HCT116 (cell line): ENCODE measurements around the gene ZNF85. TPM values are rescaled to one million over a fixed set of nuclear protein-coding genes. Genes with fewer than 3 reads are reported as not detected.

Experiments used
- ATAC-seq: fragments of 200-7000 bp; cut with Tn5 transposase; 2 replicates; pipeline ENCODE4 v1.9.1; 2020; ENCODE audit warnings: mild to moderate bottlenecking, moderate library complexity
- BruUV-seq: library from RNA; stranded (reverse); fragments of 400-500 nt; replicated peaks from 2 replicates; lab custom pipeline; 2021; lab: Mats Ljungman, UMichigan
- CTCF ChIA-PET: fragments of 300-600 bp; sonication (Branson Sonifier 250); formaldehyde crosslinking; loops from one replicate; lab custom pipeline; 2021; ENCODE audit warnings: antibody characterized with exemption; lab: Charles Lee
- POLR2A ChIA-PET: fragments of 300-600, 350-600 bp; sonication (Branson Sonifier 250); formaldehyde crosslinking; loops from one replicate; lab custom pipeline; 2021; ENCODE audit warnings: antibody characterized with exemption; lab: Charles Lee
- RAD21 ChIA-PET, 2 experiments: fragments of 300-600 bp; sonication (Branson Sonifier 250); formaldehyde crosslinking; loops; one replicate each; lab custom pipeline; 2023; ENCODE audit warnings: low total read pairs in 2 of 2; ENCODE audit not compliant: uncharacterized antibody in 2 of 2, unreplicated experiment in 2 of 2, low non-redundant PET in 1 of 2; lab: Charles Lee
- DNase-seq: peaks from one replicate; pipeline ENCODE4 v3.0.0-alpha.2; 2010; ENCODE audit warnings: low read depth, low spot score
- H2AFZ ChIP-seq: fragments of 200-600 bp; shearing (Covaris generic), sonication (generic); 2 replicates; pipeline ENCODE4 v1.6.1; 2017; ENCODE audit warnings: low read depth, mixed run types, mixed read lengths, antibody characterized with exemption, low read length; ENCODE audit not compliant: poor library complexity, severe bottlenecking
- H3K27ac ChIP-seq: 2 replicates; pipeline ENCODE4 v1.5.1; 2012; ENCODE audit warnings: low read depth, low read length
- H3K27me3 ChIP-seq: fragments of 200-600 bp; sonication (generic); 2 replicates; pipeline ENCODE4 v1.6.1; 2016; ENCODE audit warnings: mixed run types, low read length, mixed read lengths; ENCODE audit not compliant: insufficient read depth
- H3K36me3 ChIP-seq, 2 experiments: fragments of 200-500 bp in 1 of 2; fragments of 200-600 bp in 1 of 2; sonication (Bioruptor generic) in 1 of 2; sonication (generic) in 1 of 2; 2 replicates each; pipeline versions ENCODE4 v1.5.1 to v1.6.1; 2014 to 2016; ENCODE audit warnings: low read length in 2 of 2, inconsistent platforms in 1 of 2, mixed read lengths in 1 of 2, mixed run types in 1 of 2; ENCODE audit not compliant: insufficient read depth in 2 of 2, control insufficient read depth in 1 of 2
- H3K4me1 ChIP-seq, 2 experiments: fragments of 200-600 bp in 1 of 2; sonication (generic) in 1 of 2; 2 replicates each; pipeline versions ENCODE4 v1.5.1 to v1.6.1; 2012 to 2017; ENCODE audit warnings: low read length in 2 of 2, inconsistent platforms in 1 of 2, mild to moderate bottlenecking in 1 of 2, mixed read lengths in 1 of 2, mixed run types in 1 of 2, moderate library complexity in 1 of 2; ENCODE audit not compliant: insufficient read depth in 2 of 2, control insufficient read depth in 1 of 2
- H3K4me2 ChIP-seq: fragments of 200-600 bp; sonication (generic); 2 replicates; pipeline ENCODE4 v1.6.1; 2017; ENCODE audit warnings: mixed run types, low read length, mixed read lengths
- H3K4me3 ChIP-seq, 2 experiments: fragments of 200-600 bp in 1 of 2; sonication (generic) in 1 of 2; replicated peaks in 1 of 2; 2 replicates each; pipeline ENCODE4 v1.5.1; 2011 to 2016; ENCODE audit warnings: low read length in 2 of 2, control low read depth in 1 of 2, low read depth in 1 of 2, mild to moderate bottlenecking in 1 of 2, mixed read lengths in 1 of 2, mixed run types in 1 of 2
- H3K79me2 ChIP-seq: fragments of 200-600 bp; sonication (generic); 2 replicates; pipeline ENCODE4 v1.6.1; 2017; ENCODE audit warnings: mild to moderate bottlenecking, mixed run types, low read length, moderate library complexity, mixed read lengths; ENCODE audit not compliant: insufficient read depth
- H3K9ac ChIP-seq: fragments of 200-600 bp; sonication (generic); 2 replicates; pipeline ENCODE4 v1.6.1; 2016; ENCODE audit warnings: low read length, mixed read lengths
- H3K9me2 ChIP-seq: fragments of 200-600 bp; sonication (generic), shearing (Covaris generic); 2 replicates; pipeline ENCODE4 v1.6.1; 2017; ENCODE audit warnings: mixed run types, mild to moderate bottlenecking, moderate library complexity; ENCODE audit not compliant: insufficient read depth
- H3K9me3 ChIP-seq, 2 experiments: fragments of 200-500 bp in 1 of 2; fragments of 200-600 bp in 1 of 2; sonication (Bioruptor generic) in 1 of 2; sonication (generic) in 1 of 2; 2 replicates each; pipeline ENCODE4 v1.6.1; 2014 to 2017; ENCODE audit warnings: low read length in 2 of 2, mixed read lengths in 2 of 2, inconsistent platforms in 1 of 2, low read depth in 1 of 2, mild to moderate bottlenecking in 1 of 2, mixed run types in 1 of 2, moderate library complexity in 1 of 2; ENCODE audit not compliant: control insufficient read depth in 1 of 2, insufficient read depth in 1 of 2
- H4K20me1 ChIP-seq: fragments of 200-600 bp; sonication (generic), shearing (Covaris generic); 2 replicates; pipeline ENCODE4 v1.6.1; 2017; ENCODE audit warnings: mixed run types, mild to moderate bottlenecking, moderate library complexity; ENCODE audit not compliant: insufficient read depth
- ATF3 ChIP-seq: IDR thresholded peaks from 2 replicates; pipeline ENCODE4 v1.6.1; 2012
- CEBPB ChIP-seq: IDR thresholded peaks from 2 replicates; pipeline ENCODE4 v1.6.1; 2012; ENCODE audit warnings: low read depth
- EGR1 ChIP-seq: IDR thresholded peaks from 2 replicates; pipeline ENCODE4 v1.6.1; 2012; ENCODE audit warnings: low read depth
- POLR2AphosphoS5 ChIP-seq: IDR thresholded peaks from 2 replicates; pipeline ENCODE4 v1.6.1; 2011; ENCODE audit warnings: mild to moderate bottlenecking, low read depth, low read length, moderate library complexity
- RAD21 ChIP-seq: IDR thresholded peaks from 2 replicates; pipeline ENCODE4 v1.6.1; 2012; ENCODE audit warnings: low read depth, mild to moderate bottlenecking
- REST ChIP-seq: IDR thresholded peaks from 2 replicates; pipeline ENCODE4 v1.6.1; 2012; ENCODE audit warnings: low read depth
- SIN3A ChIP-seq: IDR thresholded peaks from 2 replicates; pipeline ENCODE4 v1.6.1; 2012; ENCODE audit warnings: low read depth
- TCF7L2 ChIP-seq: IDR thresholded peaks from 2 replicates; pipeline ENCODE4 v1.7.0; 2011; ENCODE audit warnings: borderline replicate concordance, inconsistent platforms; ENCODE audit not compliant: insufficient read depth, insufficient read length; ENCODE audit errors: extremely low read depth
- intact Hi-C: fragments of 100-400 bp; cut with micrococcal nuclease; formaldehyde crosslinking; loops from 2 replicates; pipeline ENCODE4 v1.10.0; 2022
- total RNA-seq: library from RNA; stranded (reverse); gene quantifications from one replicate; pipeline ENCODE4 v1.2.1, GENCODE V29; 2021; ENCODE audit not compliant: unreplicated experiment
- TF ChIP-seq, protein P1 (sequence below), 3 experiments: fragments of 200-600 bp in 1 of 3; sonication (generic) in 1 of 3; IDR thresholded peaks in 2 of 3; conservative IDR thresholded peaks in 1 of 3; 2 replicates each; pipeline ENCODE4 v1.5.1; 2012 to 2017; ENCODE audit warnings: low read depth in 2 of 3, low read length in 2 of 3, antibody characterized with exemption in 1 of 3, borderline replicate concordance in 1 of 3, control low read depth in 1 of 3, mild to moderate bottlenecking in 1 of 3, mixed read lengths in 1 of 3, mixed run types in 1 of 3, moderate library complexity in 1 of 3; ENCODE audit not compliant: insufficient read depth in 1 of 3
- TF ChIP-seq, protein P2 (sequence below): IDR thresholded peaks from 2 replicates; pipeline ENCODE4 v1.6.1; 2012

ZNF85 gene
- total RNA-seq, 1 experiment from 2014 or later = 2.5 TPM

DNA sequence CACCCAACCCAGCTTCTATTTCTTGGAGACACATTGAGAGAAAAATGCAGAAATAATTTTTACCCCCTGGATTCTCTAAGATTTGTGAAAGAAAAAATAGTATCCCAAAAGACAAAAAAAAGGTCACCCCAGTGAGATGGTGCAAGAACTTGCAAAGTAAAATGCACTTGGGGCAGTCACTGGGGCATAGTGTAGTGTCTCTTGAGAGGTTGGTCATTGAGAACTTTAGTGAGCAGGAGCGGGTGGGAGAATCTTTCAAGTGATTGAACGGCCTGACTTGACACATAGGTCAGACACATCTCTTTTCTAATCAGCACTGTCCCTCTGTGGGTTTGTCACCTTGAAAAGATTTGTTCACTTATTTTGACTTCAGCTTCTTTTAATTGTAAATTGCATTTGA lies 2.4 kb downstream of the ZNF85 start:
- H2AFZ ChIP-seq = no peak overlapping the region
- H3K36me3 ChIP-seq = no peaks in the 10 kb centered on the region
- H3K9me3 ChIP-seq = peaks cover 0 to 4% of the 10 kb centered on the region in 2 experiments; a peak in 1 of 4 replicates
- H3K4me3 ChIP-seq = no peak overlapping the region
- H3K79me2 ChIP-seq = no peaks in the 10 kb centered on the region
- intact Hi-C loops = no loop called here
- H3K27ac ChIP-seq = no peak overlapping the region
- CTCF ChIA-PET = no interaction called here
- H3K4me2 ChIP-seq = no peak overlapping the region
- no peak overlapping the region for H3K9ac ChIP-seq
- no peaks in the 10 kb centered on the region for H3K4me1 ChIP-seq
- no peak for DNase-seq
- no peak for ATAC-seq
- POLR2A ChIA-PET = no interaction called here
- no peaks in the 10 kb centered on the region for H4K20me1 ChIP-seq
- no peak for TF ChIP-seq EGR1
- TF ChIP-seq POLR2AphosphoS5 = no peak
- TF ChIP-seq REST = no peak
- TF ChIP-seq RAD21 = no peak
- TF ChIP-seq CEBPB = no peak
- no peak for TF ChIP-seq SIN3A
- TF ChIP-seq, protein P1, sequence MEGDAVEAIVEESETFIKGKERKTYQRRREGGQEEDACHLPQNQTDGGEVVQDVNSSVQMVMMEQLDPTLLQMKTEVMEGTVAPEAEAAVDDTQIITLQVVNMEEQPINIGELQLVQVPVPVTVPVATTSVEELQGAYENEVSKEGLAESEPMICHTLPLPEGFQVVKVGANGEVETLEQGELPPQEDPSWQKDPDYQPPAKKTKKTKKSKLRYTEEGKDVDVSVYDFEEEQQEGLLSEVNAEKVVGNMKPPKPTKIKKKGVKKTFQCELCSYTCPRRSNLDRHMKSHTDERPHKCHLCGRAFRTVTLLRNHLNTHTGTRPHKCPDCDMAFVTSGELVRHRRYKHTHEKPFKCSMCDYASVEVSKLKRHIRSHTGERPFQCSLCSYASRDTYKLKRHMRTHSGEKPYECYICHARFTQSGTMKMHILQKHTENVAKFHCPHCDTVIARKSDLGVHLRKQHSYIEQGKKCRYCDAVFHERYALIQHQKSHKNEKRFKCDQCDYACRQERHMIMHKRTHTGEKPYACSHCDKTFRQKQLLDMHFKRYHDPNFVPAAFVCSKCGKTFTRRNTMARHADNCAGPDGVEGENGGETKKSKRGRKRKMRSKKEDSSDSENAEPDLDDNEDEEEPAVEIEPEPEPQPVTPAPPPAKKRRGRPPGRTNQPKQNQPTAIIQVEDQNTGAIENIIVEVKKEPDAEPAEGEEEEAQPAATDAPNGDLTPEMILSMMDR (IDR thresholded peaks at IDR 0.05 in 2 of 3, conservative IDR thresholded peaks at IDR 0.05 in 1 of 3; ENCODE audit: borderline replicate concordance in 1 of 3, insufficient read depth in 1 of 3, low read depth in 2 of 3, low read length in 2 of 3) = no peak
- TF ChIP-seq TCF7L2 = no peak
- TF ChIP-seq, protein P2, sequence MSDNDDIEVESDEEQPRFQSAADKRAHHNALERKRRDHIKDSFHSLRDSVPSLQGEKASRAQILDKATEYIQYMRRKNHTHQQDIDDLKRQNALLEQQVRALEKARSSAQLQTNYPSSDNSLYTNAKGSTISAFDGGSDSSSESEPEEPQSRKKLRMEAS = no peak
- no peak for TF ChIP-seq ATF3
- no peaks in the 10 kb centered on the region for H3K9me2 ChIP-seq
- RAD21 ChIA-PET = no interaction called here
- no peaks in the 10 kb centered on the region for H3K27me3 ChIP-seq
- no TSS peak for BruUV-seq
